GM12801 (cell line): ENCODE results near the gene NSMF.

Experiments used
- TF ChIP-seq, protein P1 (sequence below): IDR thresholded peaks from one replicate; pipeline ENCODE4 v1.5.1; 2011; ENCODE audit warnings: control low read depth; ENCODE audit not compliant: insufficient read length; ENCODE audit errors: extremely low read depth

NSMF gene

GRCh38 chr9:137465720-137466388 is 6.7 kb upstream of the NSMF start:
- TF ChIP-seq, protein P1, sequence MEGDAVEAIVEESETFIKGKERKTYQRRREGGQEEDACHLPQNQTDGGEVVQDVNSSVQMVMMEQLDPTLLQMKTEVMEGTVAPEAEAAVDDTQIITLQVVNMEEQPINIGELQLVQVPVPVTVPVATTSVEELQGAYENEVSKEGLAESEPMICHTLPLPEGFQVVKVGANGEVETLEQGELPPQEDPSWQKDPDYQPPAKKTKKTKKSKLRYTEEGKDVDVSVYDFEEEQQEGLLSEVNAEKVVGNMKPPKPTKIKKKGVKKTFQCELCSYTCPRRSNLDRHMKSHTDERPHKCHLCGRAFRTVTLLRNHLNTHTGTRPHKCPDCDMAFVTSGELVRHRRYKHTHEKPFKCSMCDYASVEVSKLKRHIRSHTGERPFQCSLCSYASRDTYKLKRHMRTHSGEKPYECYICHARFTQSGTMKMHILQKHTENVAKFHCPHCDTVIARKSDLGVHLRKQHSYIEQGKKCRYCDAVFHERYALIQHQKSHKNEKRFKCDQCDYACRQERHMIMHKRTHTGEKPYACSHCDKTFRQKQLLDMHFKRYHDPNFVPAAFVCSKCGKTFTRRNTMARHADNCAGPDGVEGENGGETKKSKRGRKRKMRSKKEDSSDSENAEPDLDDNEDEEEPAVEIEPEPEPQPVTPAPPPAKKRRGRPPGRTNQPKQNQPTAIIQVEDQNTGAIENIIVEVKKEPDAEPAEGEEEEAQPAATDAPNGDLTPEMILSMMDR = no peak

- TF ChIP-seq, protein P1 = no peak
Measured at GRCh38 chr9:137465000-137465719, 6.0 kb upstream of the NSMF start.

DNA sequence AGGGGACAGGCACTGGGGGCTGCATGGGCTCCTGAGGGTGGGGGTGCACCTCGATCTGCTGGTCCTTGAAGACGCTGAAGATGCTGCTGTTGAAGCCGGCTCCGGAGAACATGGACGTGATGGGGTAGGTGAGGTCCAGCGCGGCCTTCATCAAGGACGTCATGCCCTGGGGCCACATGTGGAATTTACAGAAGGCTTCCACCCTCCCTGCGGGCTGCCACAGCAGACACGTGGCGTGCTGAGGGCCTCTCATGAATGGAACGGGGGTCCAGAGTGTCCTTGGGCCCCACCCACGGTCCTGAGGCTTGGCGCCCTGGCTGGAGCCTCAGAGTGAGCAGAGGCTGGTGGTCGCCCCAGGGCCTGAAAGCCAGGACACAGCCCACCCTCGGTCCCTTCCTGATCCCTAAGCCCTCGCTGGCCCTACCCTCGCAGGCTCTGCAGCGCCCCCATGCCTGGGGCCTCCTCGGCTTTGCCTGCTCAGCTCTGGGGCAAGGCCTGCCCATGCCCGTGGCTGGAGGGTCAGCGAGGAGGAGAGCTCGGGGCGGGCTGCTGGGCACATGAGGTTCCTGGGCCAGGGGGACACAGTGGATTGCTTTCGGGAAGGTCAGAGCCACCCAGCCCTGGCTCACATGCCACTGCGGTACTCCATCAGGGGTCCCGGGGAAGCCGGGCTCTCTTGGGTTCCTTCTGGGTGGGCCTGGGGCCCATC is 5.3 kb upstream of the NSMF start:
- TF ChIP-seq, protein P1 = no peak

DNA sequence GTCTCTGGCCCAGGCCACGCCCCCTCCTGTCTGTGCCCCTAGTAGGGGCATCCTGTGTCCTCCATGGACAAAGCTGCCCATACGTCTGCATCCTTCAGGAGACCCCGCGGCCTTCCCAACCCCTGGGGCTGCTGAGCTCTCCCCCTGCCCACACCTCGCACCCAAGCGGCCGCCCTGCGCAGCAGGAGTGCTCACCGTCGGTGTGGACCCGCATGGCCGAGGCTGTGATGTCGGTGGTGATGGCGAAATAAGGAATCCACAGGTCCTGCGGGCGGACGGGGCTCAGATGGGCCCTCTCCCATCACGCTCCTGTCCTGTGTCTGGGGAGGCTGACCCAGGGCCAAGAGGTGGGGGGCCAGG is 4.8 kb upstream of the NSMF start:
- TF ChIP-seq, protein P1 = no peak

GRCh38 chr9:137462986-137463930 is 4.1 kb upstream of the NSMF start:
- TF ChIP-seq, protein P1 = no peak

DNA sequence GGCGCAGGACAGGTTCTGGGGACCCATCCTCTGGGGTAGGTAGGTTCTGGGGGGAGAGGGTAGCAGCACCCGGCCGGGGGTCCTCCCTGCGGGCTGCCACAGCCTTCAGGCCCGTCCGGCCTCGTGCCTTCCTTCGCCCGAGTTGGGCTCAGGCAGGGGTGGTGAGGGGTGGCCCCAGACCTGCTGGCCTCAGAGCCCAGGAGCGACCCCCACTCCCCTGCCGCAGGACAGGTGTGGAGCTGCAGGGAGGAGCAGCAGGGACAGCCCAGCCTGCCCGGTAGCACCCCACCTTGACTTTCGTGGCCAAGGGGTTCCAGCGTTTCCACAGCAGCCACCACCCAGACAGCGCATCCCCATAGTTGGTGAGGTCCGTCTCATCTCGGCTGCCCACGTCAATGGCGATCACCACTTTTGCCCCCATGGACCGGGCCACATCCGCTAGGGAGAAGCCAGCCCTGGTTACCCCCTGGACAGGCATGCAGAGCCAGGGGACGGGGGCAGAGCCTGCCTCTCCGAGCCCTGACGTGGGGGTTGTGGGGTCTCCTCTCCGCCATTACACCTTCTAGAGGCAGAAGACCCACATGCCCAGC is 3.4 kb upstream of the NSMF start:
- TF ChIP-seq, protein P1 = no peak
